NCI-H446 treated with DMSO at 0.1 percent for 48 hours (cell line): ENCODE measurements around the gene CAMSAP1.

ENCODE experiments used
- DNase-seq: peaks from one replicate; lab custom pipeline; 2025; lab: John Stamatoyannopoulos, UW

The CAMSAP1 gene

DNA sequence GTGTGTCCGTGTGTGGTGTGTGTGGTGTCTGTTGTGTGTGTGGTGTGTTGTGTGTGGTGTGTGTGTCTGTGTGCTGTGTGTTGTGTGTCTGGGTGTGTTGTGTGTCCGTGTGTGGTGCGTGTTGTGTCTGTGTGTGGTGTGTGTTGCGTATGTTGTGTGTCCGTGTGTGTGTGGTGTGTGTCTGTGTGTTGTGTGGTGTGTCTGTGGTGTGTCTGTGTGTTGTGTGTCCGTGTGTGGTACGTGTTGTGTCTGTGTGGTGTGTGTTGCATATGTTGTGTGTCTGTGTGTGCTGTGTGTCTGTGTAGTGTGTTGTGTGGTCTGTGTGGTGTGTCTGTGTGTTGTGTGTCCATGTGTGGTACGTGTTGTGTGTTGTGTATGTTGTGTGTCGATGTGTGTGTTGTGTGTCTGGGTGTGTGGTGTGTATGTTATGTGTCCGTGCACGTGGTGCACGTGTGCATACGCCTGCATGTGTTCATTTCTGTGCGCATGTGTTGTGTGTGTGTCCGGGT, 133.1 kb downstream of the CAMSAP1 start:
- no peak for DNase-seq

- no peak for DNase-seq
These were observed 133.7 kb downstream of the CAMSAP1 start for GRCh38 chr9:135773530-135774238.

- DNase-seq: no peak
These were observed 134.4 kb downstream of the CAMSAP1 start for GRCh38 chr9:135772702-135773493.

- DNase-seq: no peak
These were observed 135.2 kb downstream of the CAMSAP1 start for GRCh38 chr9:135772056-135772646.

- no peak for DNase-seq
These were observed 135.8 kb downstream of the CAMSAP1 start for GRCh38 chr9:135771401-135772051.

DNA sequence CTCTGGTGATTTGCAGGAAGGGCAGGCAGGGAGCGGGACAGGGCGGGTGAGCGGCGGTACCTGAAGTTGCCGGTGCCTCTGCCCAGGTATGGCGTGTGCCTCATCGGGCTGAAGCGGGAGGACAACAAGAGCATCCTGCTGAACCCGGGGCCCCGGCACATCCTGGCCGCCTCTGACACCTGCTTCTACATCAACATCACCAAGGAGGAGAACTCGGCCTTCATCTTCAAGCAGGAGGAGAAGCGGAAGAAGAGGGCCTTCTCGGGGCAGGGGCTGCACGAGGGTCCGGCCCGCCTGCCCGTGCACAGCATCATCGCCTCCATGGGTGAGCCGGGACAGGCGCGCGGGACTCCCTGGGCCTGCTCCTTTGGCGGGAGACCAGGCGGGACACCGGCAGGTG, 136.6 kb downstream of the CAMSAP1 start:
- no peak for DNase-seq

GRCh38 chr9:135770203-135770535, 137.2 kb downstream of the CAMSAP1 start:
- no peak for DNase-seq

DNA sequence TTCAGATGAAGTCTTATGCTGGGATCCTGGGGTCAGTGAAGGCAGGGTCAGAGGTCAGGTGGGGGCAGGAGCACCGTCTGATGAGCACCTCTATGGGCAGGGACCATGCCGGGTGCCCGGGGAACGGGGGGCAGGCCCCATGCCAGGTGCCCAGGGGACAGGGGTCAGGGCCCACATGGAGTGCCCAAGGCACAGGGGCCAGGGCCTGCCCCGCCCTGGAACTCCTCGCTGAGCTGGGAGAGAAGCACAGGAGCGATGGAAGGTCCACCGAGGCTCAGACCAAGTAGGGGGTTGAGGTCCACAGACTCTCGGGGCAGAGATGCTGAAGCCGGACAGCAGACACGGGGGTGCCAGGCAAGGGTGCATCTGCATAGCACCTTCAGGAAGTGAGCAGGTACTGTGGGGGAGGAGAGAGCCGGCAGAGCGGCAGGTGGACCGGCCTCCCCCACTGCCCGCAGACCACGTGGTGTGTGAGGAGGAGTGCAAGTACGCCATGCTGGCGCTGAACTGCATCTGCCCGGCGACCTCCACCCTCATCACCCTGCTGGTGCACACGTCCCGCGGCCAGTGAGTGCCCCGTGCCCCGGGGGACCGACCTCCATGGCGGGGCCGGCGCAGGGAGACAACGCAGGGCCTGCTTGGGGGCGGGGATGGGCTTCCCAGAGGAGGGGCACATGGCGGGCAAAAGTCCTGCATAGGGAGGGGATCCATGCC, 137.7 kb downstream of the CAMSAP1 start:
- no peak for DNase-seq

DNA sequence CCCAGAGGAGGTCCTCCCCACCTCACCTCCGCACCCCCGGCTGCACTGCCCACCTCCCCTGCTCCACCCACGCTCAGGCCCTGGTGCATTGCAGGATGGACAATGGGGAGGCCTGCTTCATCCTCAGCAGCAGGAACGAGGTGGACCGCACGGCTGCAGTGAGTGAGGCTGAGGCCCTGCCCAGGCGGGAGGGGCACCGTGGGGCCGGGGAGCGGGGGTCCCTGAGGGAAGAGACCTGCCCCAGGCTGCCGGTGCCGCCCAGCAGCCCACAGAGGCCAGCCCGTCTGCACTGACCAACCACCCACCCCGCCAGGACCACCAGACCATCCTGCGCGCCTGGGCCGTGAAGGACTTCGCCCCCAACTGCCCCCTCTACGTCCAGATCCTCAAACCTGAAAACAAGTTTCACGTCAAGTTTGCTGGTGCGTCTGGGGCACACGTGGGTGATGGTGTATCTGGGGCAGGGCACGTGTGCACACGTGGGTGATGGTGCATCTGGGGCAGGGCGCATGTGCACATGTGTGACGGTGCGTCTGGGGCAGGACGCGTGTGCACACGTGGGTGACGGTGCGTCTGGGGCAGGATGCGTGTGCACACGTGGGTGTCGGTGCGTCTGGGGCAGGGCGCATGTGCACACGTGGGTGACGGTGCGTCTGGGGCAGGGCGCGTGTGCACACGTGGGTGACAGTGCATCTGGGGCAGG, 138.7 kb downstream of the CAMSAP1 start:
- no peak for DNase-seq

DNA sequence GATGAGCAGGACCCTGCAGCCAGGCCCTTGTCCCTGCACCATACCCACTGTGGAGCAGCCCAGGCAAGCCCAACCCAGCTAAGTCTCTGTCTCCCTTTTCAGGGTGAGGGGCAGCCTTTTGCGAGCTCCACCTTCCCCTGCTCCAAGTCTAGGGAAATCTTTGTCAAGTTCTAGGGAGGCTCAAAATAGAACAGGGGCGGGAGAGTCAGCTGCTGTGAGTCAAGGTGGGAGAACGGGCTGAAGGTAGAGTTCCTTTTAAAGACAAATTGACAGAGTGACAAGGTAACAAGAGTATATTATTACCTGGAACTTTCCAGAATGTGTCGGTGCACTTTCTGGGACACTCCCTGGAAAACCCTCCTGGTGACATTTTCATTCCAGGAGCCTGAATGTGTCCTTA, 140.6 kb downstream of the CAMSAP1 start:
- DNase-seq: no peak

DNA sequence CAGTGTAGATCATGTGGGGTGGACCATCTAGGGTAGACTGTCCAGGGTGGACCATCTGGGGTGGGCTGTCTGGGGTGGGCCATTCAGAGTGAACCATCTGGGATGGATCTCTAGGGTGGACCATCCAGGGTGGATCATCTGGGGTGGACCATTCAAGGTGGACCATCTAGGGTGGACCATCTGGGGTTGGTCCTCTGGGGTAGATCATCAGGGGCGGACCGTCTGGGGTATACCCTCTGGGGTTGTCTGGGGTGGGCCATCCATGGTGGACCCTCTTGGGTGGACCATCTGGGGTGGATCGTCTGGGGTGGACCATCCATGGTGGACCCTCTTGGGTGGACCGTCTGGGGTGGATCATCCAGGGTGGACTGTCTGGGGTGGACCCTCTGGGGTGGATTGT, 141.1 kb downstream of the CAMSAP1 start:
- DNase-seq: no peak

GRCh38 chr9:135765416-135765815, 141.9 kb downstream of the CAMSAP1 start:
- DNase-seq: no peak

GRCh38 chr9:135764731-135765130, 142.6 kb downstream of the CAMSAP1 start:
- no peak for DNase-seq

GRCh38 chr9:135763716-135764446, 143.5 kb downstream of the CAMSAP1 start:
- DNase-seq: no peak

GRCh38 chr9:135762921-135763320, 144.4 kb downstream of the CAMSAP1 start:
- DNase-seq: no peak

- no peak for DNase-seq
These were observed 145.5 kb downstream of the CAMSAP1 start for GRCh38 chr9:135761845-135762168.

GRCh38 chr9:135761150-135761844, 146.0 kb downstream of the CAMSAP1 start:
- DNase-seq: no peak

GRCh38 chr9:135760465-135760864, 146.9 kb downstream of the CAMSAP1 start:
- DNase-seq: no peak

- no peak for DNase-seq
These were observed 147.6 kb downstream of the CAMSAP1 start for GRCh38 chr9:135759676-135760300.

DNA sequence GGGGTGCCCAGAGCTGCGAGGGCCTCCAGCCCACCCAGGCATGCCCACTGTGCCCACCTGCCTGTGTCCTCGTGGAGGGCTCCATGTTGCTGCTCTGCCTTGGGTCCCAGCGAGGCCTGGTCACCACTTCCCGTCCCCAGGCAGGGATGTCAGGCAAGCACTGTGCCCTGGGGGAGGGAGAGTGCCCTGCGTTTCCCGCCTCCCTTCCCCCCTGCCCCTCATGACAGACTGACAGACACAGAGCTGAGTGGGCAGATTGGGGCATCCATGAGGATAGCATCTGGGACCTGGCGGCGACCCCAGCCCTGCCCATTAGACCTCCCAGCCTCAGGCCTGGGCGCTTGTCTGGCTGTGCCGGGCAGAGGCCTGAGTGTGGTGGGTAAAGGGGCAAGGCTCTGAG, 148.5 kb downstream of the CAMSAP1 start:
- no peak for DNase-seq
